HepG2 (cell line): Measurements from ENCODE around the gene GGT7. TPM values are rescaled to one million over a fixed set of nuclear protein-coding genes. Genes with fewer than 3 reads are reported as not detected.

ENCODE experiments used
- CC2D1A ChIP-seq: sonication (generic); formaldehyde crosslinking; IDR thresholded peaks from 2 replicates; pipeline ENCODE4 v1.8.1; 2023; ENCODE audit warnings: mild to moderate bottlenecking, missing genetic modification reagents
- CENPT ChIP-seq: sonication (generic); formaldehyde crosslinking; IDR thresholded peaks from 2 replicates; pipeline ENCODE4 v1.8.0; 2022; ENCODE audit warnings: low read depth, mild to moderate bottlenecking, moderate library complexity, missing genetic modification reagents
- HDAC2 ChIP-seq: sonication (generic); formaldehyde crosslinking; IDR thresholded peaks from 2 replicates; pipeline ENCODE4 v1.4.0; 2020; ENCODE audit warnings: missing genetic modification reagents
- KLF6 ChIP-seq: IDR thresholded peaks from 2 replicates; pipeline ENCODE4 v1.8.0; 2016; ENCODE audit warnings: missing biosample characterization, missing genetic modification reagents
- MTA1 ChIP-seq: sonication (generic); formaldehyde crosslinking; IDR thresholded peaks from 2 replicates; pipeline ENCODE4 v1.4.0; 2020; ENCODE audit warnings: missing genetic modification reagents, mild to moderate bottlenecking, borderline replicate concordance
- NCOA2 ChIP-seq: sonication (generic); formaldehyde crosslinking; IDR thresholded peaks from 2 replicates; pipeline ENCODE4 v1.8.0; 2022; ENCODE audit warnings: inconsistent platforms
- POLR2AphosphoS2 ChIP-seq: IDR thresholded peaks from 2 replicates; pipeline ENCODE4 v1.6.1; 2011; ENCODE audit warnings: low read depth, low read length, improper control_type of control experiment
- RORA ChIP-seq: sonication (generic); formaldehyde crosslinking; IDR thresholded peaks from 2 replicates; pipeline ENCODE4 v1.5.0; 2020; ENCODE audit warnings: mild to moderate bottlenecking, missing genetic modification reagents, moderate library complexity
- SIX1 ChIP-seq: sonication (generic); formaldehyde crosslinking; IDR thresholded peaks from 2 replicates; pipeline ENCODE4 v1.4.0; 2020; ENCODE audit warnings: missing genetic modification reagents, borderline replicate concordance
- SP5 ChIP-seq: IDR thresholded peaks from 2 replicates; pipeline ENCODE4 v1.6.1; 2016; ENCODE audit warnings: low read depth, borderline replicate concordance
- ZBTB7A ChIP-seq: sonication (generic); formaldehyde crosslinking; IDR thresholded peaks from 2 replicates; pipeline ENCODE4 v1.8.0; 2022; ENCODE audit warnings: mild to moderate bottlenecking, missing genetic modification reagents
- ZFP82 ChIP-seq: sonication (generic); formaldehyde crosslinking; IDR thresholded peaks from 2 replicates; pipeline ENCODE4 v1.5.1; 2020; ENCODE audit warnings: mild to moderate bottlenecking, missing genetic modification reagents, borderline replicate concordance
- ZNF124 ChIP-seq: sonication (generic); formaldehyde crosslinking; IDR thresholded peaks from 2 replicates; pipeline ENCODE4 v1.4.0; 2020; ENCODE audit warnings: missing genetic modification reagents
- ZNF136 ChIP-seq: sonication (generic); formaldehyde crosslinking; IDR thresholded peaks from 2 replicates; pipeline ENCODE4 v1.8.1; 2022; ENCODE audit warnings: low read depth, mild to moderate bottlenecking, moderate library complexity, missing genetic modification reagents
- ZNF383 ChIP-seq: sonication (generic); formaldehyde crosslinking; IDR thresholded peaks from 2 replicates; pipeline ENCODE4 v1.4.0; 2020; ENCODE audit warnings: missing genetic modification reagents, mild to moderate bottlenecking, borderline replicate concordance
- ZNF501 ChIP-seq: sonication (generic); formaldehyde crosslinking; IDR thresholded peaks from 2 replicates; pipeline ENCODE4 v1.5.1; 2020; ENCODE audit warnings: mild to moderate bottlenecking, moderate library complexity, missing genetic modification reagents
- ZNF557 ChIP-seq: sonication (generic); formaldehyde crosslinking; IDR thresholded peaks from 2 replicates; pipeline ENCODE4 v1.4.0; 2020; ENCODE audit warnings: missing genetic modification reagents
- ZNF782 ChIP-seq: sonication (generic); formaldehyde crosslinking; IDR thresholded peaks from 2 replicates; pipeline ENCODE4 v1.4.0; 2020; ENCODE audit warnings: missing genetic modification reagents, mild to moderate bottlenecking, borderline replicate concordance
- polyA plus RNA-seq, 8 experiments: library from polyadenylated mRNA; depleted of rRNA in 3 of 8; stranded (reverse) in 7 of 8; unstranded in 1 of 8; fragments of >200 nt; fragmentation: Illumina TruSeq in 4 of 8; extraction: Trizol in 4 of 8; gene quantifications; 2 replicates each; pipeline versions ENCODE4 v1.2.1 to v1.2.3, GENCODE V29; 2011 to 2016; ENCODE audit warnings: low read depth in 4 of 8, missing spikeins in 1 of 8, mixed read lengths in 1 of 8; ENCODE audit not compliant: insufficient read depth in 1 of 8
- total RNA-seq, 5 experiments: library from RNA; depleted of rRNA; stranded (reverse); fragments of >200 nt; fragmentation: Illumina TruSeq; extraction: Trizol; gene quantifications; 2 replicates each; pipeline ENCODE4 v1.2.3, GENCODE V29; 2016; ENCODE audit warnings: low read depth in 1 of 5
- TF ChIP-seq, protein P1 (sequence below): sonication (generic); formaldehyde crosslinking; IDR thresholded peaks from 2 replicates; pipeline ENCODE4 v1.4.0; 2020; ENCODE audit warnings: mild to moderate bottlenecking, missing genetic modification reagents, borderline replicate concordance
- TF ChIP-seq, protein P2 (sequence below): sonication (generic); formaldehyde crosslinking; IDR thresholded peaks from 2 replicates; pipeline ENCODE4 v1.9.0; 2021; ENCODE audit warnings: missing genetic modification reagents, borderline replicate concordance
- TF ChIP-seq, protein P3 (sequence below), 2 experiments: sonication (generic) in 1 of 2; formaldehyde crosslinking in 1 of 2; IDR thresholded peaks; 2 replicates each; pipeline versions ENCODE4 v1.4.0 to v1.6.1; 2018 to 2020; ENCODE audit warnings: missing genetic modification reagents in 2 of 2, borderline replicate concordance in 1 of 2, low read depth in 1 of 2, mild to moderate bottlenecking in 1 of 2, missing biosample characterization in 1 of 2

GGT7 gene
- total and polyA plus RNA-seq, 2 of the 13 experiments (the other 11 are each of a cell fraction or from before 2014, with no cell fraction given) = 6.6 to 23.0 TPM

DNA sequence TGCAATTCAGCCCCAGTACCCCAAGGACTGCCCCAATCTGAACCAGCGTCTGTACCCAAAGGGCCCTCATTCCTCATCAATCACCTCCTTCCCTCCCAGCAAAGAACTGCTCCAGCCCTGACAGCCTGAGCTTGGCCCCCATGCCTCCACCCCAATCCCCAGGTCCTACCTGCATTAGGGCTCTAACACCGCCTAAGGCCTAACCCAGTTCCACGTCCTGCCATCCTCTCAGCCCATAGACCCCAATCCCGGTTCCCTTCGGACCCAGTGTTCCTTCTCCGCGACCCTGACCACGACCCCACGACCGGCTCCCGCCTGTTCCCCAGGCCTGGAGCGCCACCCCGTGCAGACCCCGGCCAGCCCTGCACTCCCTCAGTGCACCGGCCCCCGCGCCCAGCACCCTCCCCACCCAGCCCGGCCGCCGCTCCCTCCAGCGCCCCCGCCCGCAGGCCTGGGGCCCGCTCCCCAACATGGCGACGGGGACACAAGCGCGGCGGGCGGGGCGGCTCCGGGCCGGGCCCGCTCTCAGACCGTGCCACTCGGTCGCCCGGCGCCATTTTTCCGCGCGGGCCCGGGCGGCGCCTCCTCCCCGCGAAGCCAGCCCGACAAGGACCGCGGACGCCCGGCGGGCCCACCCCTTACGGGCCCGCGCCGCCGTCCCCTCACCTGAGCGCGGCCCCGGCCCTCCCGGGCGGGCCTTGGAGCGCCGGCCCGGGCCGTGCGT is 47.7 kb downstream of the GGT7 start (continued):
- TF ChIP-seq ZNF124 (CRISPR knock-in tag) (no peak; the same call in 1 of the 2 replicates), MTA1 (CRISPR knock-in tag) (0 out of 2 replicates have a peak, but pooled peaks have one; percentile 51), CENPT (CRISPR knock-in tag) (no peak), CC2D1A (CRISPR knock-in tag) (0 out of 2 replicates have a peak, but pooled peaks have one; percentile 80), ZNF501 (CRISPR knock-in tag) (peak; percentile 83), ZBTB7A (CRISPR knock-in tag) (peak; percentile 95), SP5 (CRISPR knock-in tag) (no peak), ZNF136 (peak; percentile 44; the same call in 1 of the 2 replicates), ZNF557 (CRISPR knock-in tag) (no peak), KLF6 (CRISPR knock-in tag) (no peak), HDAC2 (CRISPR knock-in tag) (no peak), RORA (no peak), SIX1 (no peak), ZNF782 (peak; percentile 75), ZFP82 (CRISPR knock-in tag) (peak; percentile 1; the same call in 1 of the 2 replicates), POLR2AphosphoS2 (no peak), ZNF383 (CRISPR knock-in tag) (peak; percentile 91; the same call in 1 of the 2 replicates), NCOA2 (CRISPR knock-in tag) (no peak)
- TF ChIP-seq, protein P1, sequence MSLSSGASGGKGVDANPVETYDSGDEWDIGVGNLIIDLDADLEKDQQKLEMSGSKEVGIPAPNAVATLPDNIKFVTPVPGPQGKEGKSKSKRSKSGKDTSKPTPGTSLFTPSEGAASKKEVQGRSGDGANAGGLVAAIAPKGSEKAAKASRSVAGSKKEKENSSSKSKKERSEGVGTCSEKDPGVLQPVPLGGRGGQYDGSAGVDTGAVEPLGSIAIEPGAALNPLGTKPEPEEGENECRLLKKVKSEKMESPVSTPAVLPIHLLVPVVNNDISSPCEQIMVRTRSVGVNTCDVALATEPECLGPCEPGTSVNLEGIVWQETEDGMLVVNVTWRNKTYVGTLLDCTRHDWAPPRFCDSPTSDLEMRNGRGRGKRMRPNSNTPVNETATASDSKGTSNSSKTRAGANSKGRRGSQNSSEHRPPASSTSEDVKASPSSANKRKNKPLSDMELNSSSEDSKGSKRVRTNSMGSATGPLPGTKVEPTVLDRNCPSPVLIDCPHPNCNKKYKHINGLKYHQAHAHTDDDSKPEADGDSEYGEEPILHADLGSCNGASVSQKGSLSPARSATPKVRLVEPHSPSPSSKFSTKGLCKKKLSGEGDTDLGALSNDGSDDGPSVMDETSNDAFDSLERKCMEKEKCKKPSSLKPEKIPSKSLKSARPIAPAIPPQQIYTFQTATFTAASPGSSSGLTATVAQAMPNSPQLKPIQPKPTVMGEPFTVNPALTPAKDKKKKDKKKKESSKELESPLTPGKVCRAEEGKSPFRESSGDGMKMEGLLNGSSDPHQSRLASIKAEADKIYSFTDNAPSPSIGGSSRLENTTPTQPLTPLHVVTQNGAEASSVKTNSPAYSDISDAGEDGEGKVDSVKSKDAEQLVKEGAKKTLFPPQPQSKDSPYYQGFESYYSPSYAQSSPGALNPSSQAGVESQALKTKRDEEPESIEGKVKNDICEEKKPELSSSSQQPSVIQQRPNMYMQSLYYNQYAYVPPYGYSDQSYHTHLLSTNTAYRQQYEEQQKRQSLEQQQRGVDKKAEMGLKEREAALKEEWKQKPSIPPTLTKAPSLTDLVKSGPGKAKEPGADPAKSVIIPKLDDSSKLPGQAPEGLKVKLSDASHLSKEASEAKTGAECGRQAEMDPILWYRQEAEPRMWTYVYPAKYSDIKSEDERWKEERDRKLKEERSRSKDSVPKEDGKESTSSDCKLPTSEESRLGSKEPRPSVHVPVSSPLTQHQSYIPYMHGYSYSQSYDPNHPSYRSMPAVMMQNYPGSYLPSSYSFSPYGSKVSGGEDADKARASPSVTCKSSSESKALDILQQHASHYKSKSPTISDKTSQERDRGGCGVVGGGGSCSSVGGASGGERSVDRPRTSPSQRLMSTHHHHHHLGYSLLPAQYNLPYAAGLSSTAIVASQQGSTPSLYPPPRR (CRISPR knock-in tag) = peak; percentile 55; the same call in 1 of the 2 replicates
- TF ChIP-seq, protein P2, sequence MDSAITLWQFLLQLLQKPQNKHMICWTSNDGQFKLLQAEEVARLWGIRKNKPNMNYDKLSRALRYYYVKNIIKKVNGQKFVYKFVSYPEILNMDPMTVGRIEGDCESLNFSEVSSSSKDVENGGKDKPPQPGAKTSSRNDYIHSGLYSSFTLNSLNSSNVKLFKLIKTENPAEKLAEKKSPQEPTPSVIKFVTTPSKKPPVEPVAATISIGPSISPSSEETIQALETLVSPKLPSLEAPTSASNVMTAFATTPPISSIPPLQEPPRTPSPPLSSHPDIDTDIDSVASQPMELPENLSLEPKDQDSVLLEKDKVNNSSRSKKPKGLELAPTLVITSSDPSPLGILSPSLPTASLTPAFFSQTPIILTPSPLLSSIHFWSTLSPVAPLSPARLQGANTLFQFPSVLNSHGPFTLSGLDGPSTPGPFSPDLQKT (CRISPR knock-in tag) = no peak
- TF ChIP-seq, protein P3, sequence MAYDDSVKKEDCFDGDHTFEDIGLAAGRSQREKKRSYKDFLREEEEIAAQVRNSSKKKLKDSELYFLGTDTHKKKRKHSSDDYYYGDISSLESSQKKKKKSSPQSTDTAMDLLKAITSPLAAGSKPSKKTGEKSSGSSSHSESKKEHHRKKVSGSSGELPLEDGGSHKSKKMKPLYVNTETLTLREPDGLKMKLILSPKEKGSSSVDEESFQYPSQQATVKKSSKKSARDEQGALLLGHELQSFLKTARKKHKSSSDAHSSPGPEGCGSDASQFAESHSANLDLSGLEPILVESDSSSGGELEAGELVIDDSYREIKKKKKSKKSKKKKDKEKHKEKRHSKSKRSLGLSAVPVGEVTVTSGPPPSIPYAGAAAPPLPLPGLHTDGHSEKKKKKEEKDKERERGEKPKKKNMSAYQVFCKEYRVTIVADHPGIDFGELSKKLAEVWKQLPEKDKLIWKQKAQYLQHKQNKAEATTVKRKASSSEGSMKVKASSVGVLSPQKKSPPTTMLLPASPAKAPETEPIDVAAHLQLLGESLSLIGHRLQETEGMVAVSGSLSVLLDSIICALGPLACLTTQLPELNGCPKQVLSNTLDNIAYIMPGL (CRISPR knock-in tag; IDR thresholded peaks at IDR 0.05; ENCODE audit: borderline replicate concordance in 1 of 2, low read depth in 1 of 2) = peak; percentile 87 to 93
